Lung (tissue), 16 donors: ENCODE results near the gene SLC25A26. TPM values are rescaled to one million over a fixed set of nuclear protein-coding genes. Genes with fewer than 3 reads are reported as not detected.
A peak's percentile ranks its signal among the peaks of the same experiment; 100 is the strongest.

Experiments
- ATAC-seq: fragments of 200-7000 bp; cut with Tn5 transposase; one replicate; pipeline ENCODE4 v1.9.1; 2020; ENCODE audit warnings: moderate number of reproducible peaks; ENCODE audit not compliant: insufficient read depth, low FRiP score
- DNase-seq, 3 donors: peaks; one replicate each; pipeline ENCODE4 v3.0.0-alpha.2; 2013 to 2017
- H3K27ac ChIP-seq, 2 donors: one replicate each; pipeline ENCODE4 v1.5.1; 2013; ENCODE audit warnings: mild to moderate bottlenecking in 2 of 2, moderate library complexity in 2 of 2, control low read depth in 1 of 2, inconsistent platforms in 1 of 2, low read depth in 1 of 2, low read length in 1 of 2
- H3K27me3 ChIP-seq, 3 donors: one replicate each; pipeline ENCODE4 v1.5.1; 2013; ENCODE audit warnings: low read length in 2 of 3; ENCODE audit not compliant: control insufficient read depth in 3 of 3, insufficient read depth in 3 of 3
- H3K36me3 ChIP-seq, 4 donors: one replicate each; pipeline ENCODE4 v1.5.1; 2013; ENCODE audit warnings: low read length in 4 of 4, mild to moderate bottlenecking in 1 of 4, moderate library complexity in 1 of 4; ENCODE audit not compliant: control insufficient read depth in 4 of 4, insufficient read depth in 4 of 4
- H3K4me1 ChIP-seq, 5 donors: one replicate each; pipeline ENCODE4 v1.5.1; 2013; ENCODE audit warnings: low read length in 5 of 5, mild to moderate bottlenecking in 2 of 5, moderate library complexity in 1 of 5; ENCODE audit not compliant: control insufficient read depth in 5 of 5, insufficient read depth in 5 of 5
- H3K4me3 ChIP-seq: one replicate; pipeline ENCODE4 v1.5.1; 2013; ENCODE audit warnings: mild to moderate bottlenecking, control low read depth, moderate library complexity
- H3K9ac ChIP-seq, 2 donors: one replicate each; pipeline ENCODE4 v1.5.1; 2013; ENCODE audit warnings: low read length in 2 of 2, control low read depth in 1 of 2; ENCODE audit not compliant: insufficient read depth in 1 of 2
- H3K9me3 ChIP-seq, 4 donors: one replicate each; pipeline ENCODE4 v1.5.1; 2013; ENCODE audit warnings: low read length in 3 of 4, mild to moderate bottlenecking in 1 of 4, moderate library complexity in 1 of 4; ENCODE audit not compliant: control insufficient read depth in 4 of 4, insufficient read depth in 3 of 4
- CTCF ChIP-seq: IDR thresholded peaks from 2 replicates; pipeline ENCODE4 v1.5.1; 2012; ENCODE audit warnings: mild to moderate bottlenecking; ENCODE audit errors: control extremely low read depth, extremely low read depth
- WGBS, 2 donors: extraction: QIAGEN DNeasy Blood & Tissue Kit; methylation state at CpG; one replicate each; pipeline ENCODE4 v1.1.7; 2013; 5-methylcytosine and 5-hydroxymethylcytosine counted together
- long read RNA-seq, 5 donors: transcript quantifications; one replicate each; lab custom pipeline, GENCODE V29; 2026
- polyA plus RNA-seq, 2 donors: library from polyadenylated mRNA; stranded (reverse); fragments of 200-250 nt; gene quantifications; one replicate each; pipeline ENCODE4 v1.2.1, GENCODE V29; 2013
- total RNA-seq, 2 donors: library from RNA; depleted of rRNA in 1 of 2; stranded (reverse); fragments of >200 nt in 1 of 2; gene quantifications; one replicate each; pipeline ENCODE4 v1.2.1, GENCODE V29; 2014 to 2021
- donor health status: control.
- donor health status: control.
- donor health status: Bipolar disorder and iron deficiency.
- donor health status: healthy.
- donor health status: DM: yes; HTN: yes; CAD: no.

The SLC25A26 gene
- total RNA-seq = 10 to 100 TPM; 16.5 to 18.0 TPM
- 10 to 100 TPM; 10.4 to 13.2 TPM for polyA plus RNA-seq
- long read RNA-seq, donor 1, partial matches to known transcripts = 15 of 18 reads
- long read RNA-seq, donor 1, other reads (novel, unspliced or antisense) = 0 of 18 reads
- long read RNA-seq, donor 2, partial matches to known transcripts = 5 of 6 reads
- long read RNA-seq, donor 2, other reads (novel, unspliced or antisense) = 0 of 6 reads
- long read RNA-seq, donor 3, transcript SLC25A26-201 (9 exons, 1,023 nt) = major isoform, 6 of 6 reads
- long read RNA-seq, donor 3, partial matches to known transcripts = 0 of 6 reads
- long read RNA-seq, donor 3, other reads (novel, unspliced or antisense) = 0 of 6 reads
- long read RNA-seq, donor 4, partial matches to known transcripts = 0 of 3 reads
- long read RNA-seq, donor 4, other reads (novel, unspliced or antisense) = 0 of 3 reads
- long read RNA-seq, donor 5, partial matches to known transcripts = 15 of 17 reads
- long read RNA-seq, donor 5, other reads (novel, unspliced or antisense) = 0 of 17 reads

GRCh38 chr3:66220602-66221377 is at the start of gene SLC25A26:
TSS of gene SLC25A26 (plus strand) at chr3:66221001. CDS start at chr3:66221095, 94 bp downstream.
- H3K4me3 ChIP-seq = peak within 1 kb of the TSS; percentile 97
- H3K36me3 ChIP-seq = peaks cover 0 to 3% (median 0%) of the 10 kb centered on the region in 4 donors
- 1% methylated on average over 56 of the region's 56 CpGs for WGBS, 2 donors
- ATAC-seq (peak; percentile 98), DNase-seq (peak; percentile 96 to 98 (median 97))
- H3K9ac ChIP-seq = peak within 1 kb of the TSS; percentile 41 to 55
- H3K4me1 ChIP-seq = peaks cover 0 to 10% (median 6%) of the 10 kb centered on the region in 5 donors
- H3K9me3 ChIP-seq = no peaks in the 10 kb centered on the region
- H3K27ac ChIP-seq = peak within 1 kb of the TSS; percentile 78 to 83
- TF ChIP-seq CTCF = no peak
- H3K27me3 ChIP-seq = no peaks in the 10 kb centered on the region

GRCh38 chr3:66172394-66172793 is 48.4 kb upstream of the SLC25A26 start:
- no peak overlapping the region for H3K27ac ChIP-seq
- DNase-seq = no peak
- no peak overlapping the region for H3K9ac ChIP-seq
- no peaks in the 10 kb centered on the region for H3K4me1 ChIP-seq
- no peaks in the 10 kb centered on the region for H3K9me3 ChIP-seq
- H3K4me3 ChIP-seq = no peak overlapping the region
- H3K27me3 ChIP-seq = peaks cover 0 to 3% (median 0%) of the 10 kb centered on the region in 3 donors
- H3K36me3 ChIP-seq = no peaks in the 10 kb centered on the region
- no peak for TF ChIP-seq CTCF
- ATAC-seq = no peak
- WGBS, 2 donors = 92 to 100% methylated on average over 1 of the region's 1 CpG

- peaks cover 0 to 6% (median 0%) of the 10 kb centered on the region in 5 donors for H3K4me1 ChIP-seq
- no peak overlapping the region for H3K9ac ChIP-seq
- 80 to 81% methylated on average over 1 of the region's 1 CpG for WGBS, 2 donors
- no peak for DNase-seq
- peak overlapping the region in 1 of 2 donors; percentile 56 for H3K27ac ChIP-seq
- ATAC-seq = no peak
- TF ChIP-seq CTCF = no peak
- no peaks in the 10 kb centered on the region for H3K9me3 ChIP-seq
- H3K27me3 ChIP-seq = no peaks in the 10 kb centered on the region
- no peaks in the 10 kb centered on the region for H3K36me3 ChIP-seq
- H3K4me3 ChIP-seq = no peak overlapping the region
Measured at GRCh38 chr3:66177026-66177425, 43.8 kb upstream of the SLC25A26 start.
